Activated naive CD8-positive, alpha-beta T cell treated with anti-CD3 and anti-CD28 coated beads, Interleukin-2, amount 50 U/mL, for 24 hours (primary cell): ENCODE results near the gene CNTNAP2.

Experiments used
- ATAC-seq: fragments of 150-1000 bp; cut with Tn5 transposase; one replicate; pipeline ENCODE4 v1.10.0; 2021
- DNase-seq: peaks from one replicate; pipeline ENCODE4 v3.0.0; 2021
- H3K27ac Mint-ChIP-seq: one replicate; pipeline ENCODE4 v1.8.0; 2021; ENCODE audit warnings: mild to moderate bottlenecking, mixed read lengths
- H3K27me3 Mint-ChIP-seq: one replicate; pipeline ENCODE4 v1.8.0; 2021; ENCODE audit warnings: mixed read lengths
- H3K36me3 Mint-ChIP-seq: one replicate; pipeline ENCODE4 v1.8.0; 2021; ENCODE audit warnings: low read depth, mixed read lengths
- H3K4me1 Mint-ChIP-seq: one replicate; pipeline ENCODE4 v1.8.0; 2021; ENCODE audit warnings: mixed read lengths
- H3K4me3 Mint-ChIP-seq: one replicate; pipeline ENCODE4 v1.8.0; 2021; ENCODE audit warnings: mild to moderate bottlenecking, moderate library complexity, mixed read lengths
- H3K9me3 Mint-ChIP-seq: one replicate; pipeline ENCODE4 v1.8.0; 2021; ENCODE audit warnings: mixed read lengths

The CNTNAP2 gene

GRCh38 chr7:146922782-146923181 lies 806.2 kb downstream of the CNTNAP2 start:
- ATAC-seq: no peak
- H3K27ac Mint-ChIP-seq: no peak overlapping the region
- no peak overlapping the region for H3K4me3 Mint-ChIP-seq
- no peaks in the 10 kb centered on the region for H3K4me1 Mint-ChIP-seq
- DNase-seq: no peak
- H3K27me3 Mint-ChIP-seq: no peaks in the 10 kb centered on the region
- H3K36me3 Mint-ChIP-seq: no peaks in the 10 kb centered on the region
- H3K9me3 Mint-ChIP-seq: peaks cover 11% of the 10 kb centered on the region

- Mint-ChIP-seq H3K36me3 (no peaks in the 10 kb centered on the region), H3K4me3 (no peak overlapping the region), H3K4me1 (no peaks in the 10 kb centered on the region), H3K9me3 (peaks cover 6% of the 10 kb centered on the region), H3K27ac (no peak overlapping the region), H3K27me3 (no peaks in the 10 kb centered on the region)
- DNase-seq: no peak
- ATAC-seq: no peak
These were observed 810.2 kb downstream of the CNTNAP2 start for GRCh38 chr7:146926841-146927240.

- H3K36me3 Mint-ChIP-seq: no peaks in the 10 kb centered on the region
- H3K9me3 Mint-ChIP-seq: peaks cover 21% of the 10 kb centered on the region
- ATAC-seq (no peak), DNase-seq (no peak)
- no peaks in the 10 kb centered on the region for H3K4me1 Mint-ChIP-seq
- H3K4me3 Mint-ChIP-seq: no peak overlapping the region
- no peaks in the 10 kb centered on the region for H3K27me3 Mint-ChIP-seq
- H3K27ac Mint-ChIP-seq: no peak overlapping the region
These were observed 821.2 kb downstream of the CNTNAP2 start for GRCh38 chr7:146937836-146938235.

- H3K4me3 Mint-ChIP-seq: no peak overlapping the region
- H3K36me3 Mint-ChIP-seq: no peaks in the 10 kb centered on the region
- no peak for ATAC-seq
- no peak overlapping the region for H3K27ac Mint-ChIP-seq
- DNase-seq: no peak
- no peaks in the 10 kb centered on the region for H3K4me1 Mint-ChIP-seq
- H3K9me3 Mint-ChIP-seq: peaks cover 24% of the 10 kb centered on the region
- no peaks in the 10 kb centered on the region for H3K27me3 Mint-ChIP-seq
These were observed 826.9 kb downstream of the CNTNAP2 start for GRCh38 chr7:146943483-146943882.

GRCh38 chr7:146948703-146949102 lies 832.1 kb downstream of the CNTNAP2 start:
- no peak for DNase-seq
- no peak overlapping the region for H3K27ac Mint-ChIP-seq
- no peaks in the 10 kb centered on the region for H3K27me3 Mint-ChIP-seq
- ATAC-seq: no peak
- no peaks in the 10 kb centered on the region for H3K4me1 Mint-ChIP-seq
- peaks cover 13% of the 10 kb centered on the region for H3K9me3 Mint-ChIP-seq
- no peaks in the 10 kb centered on the region for H3K36me3 Mint-ChIP-seq
- H3K4me3 Mint-ChIP-seq: no peak overlapping the region

GRCh38 chr7:146956321-146956720 lies 839.7 kb downstream of the CNTNAP2 start:
- peaks cover 3% of the 10 kb centered on the region for H3K36me3 Mint-ChIP-seq

GRCh38 chr7:146956853-146957252 lies 840.3 kb downstream of the CNTNAP2 start:
- Mint-ChIP-seq H3K27ac (no peak overlapping the region), H3K4me3 (no peak overlapping the region), H3K9me3 (peaks cover 11% of the 10 kb centered on the region), H3K27me3 (no peaks in the 10 kb centered on the region), H3K36me3 (peaks cover 3% of the 10 kb centered on the region), H3K4me1 (no peaks in the 10 kb centered on the region)
- ATAC-seq: no peak
- DNase-seq: no peak

More at GRCh38 chr7:146956321-146956720, 839.7 kb downstream of the CNTNAP2 start:
- H3K27ac Mint-ChIP-seq: no peak overlapping the region
- no peak for DNase-seq
- H3K9me3 Mint-ChIP-seq: peaks cover 11% of the 10 kb centered on the region
- H3K27me3 Mint-ChIP-seq: no peaks in the 10 kb centered on the region
- no peak overlapping the region for H3K4me3 Mint-ChIP-seq
- no peak for ATAC-seq
- no peaks in the 10 kb centered on the region for H3K4me1 Mint-ChIP-seq

- H3K27me3 Mint-ChIP-seq: no peaks in the 10 kb centered on the region
- H3K27ac Mint-ChIP-seq: no peak overlapping the region
- no peaks in the 10 kb centered on the region for H3K4me1 Mint-ChIP-seq
- no peak overlapping the region for H3K4me3 Mint-ChIP-seq
- peaks cover 3% of the 10 kb centered on the region for H3K36me3 Mint-ChIP-seq
- ATAC-seq (no peak), DNase-seq (no peak)
- H3K9me3 Mint-ChIP-seq: peaks cover 14% of the 10 kb centered on the region
These were observed 844.3 kb downstream of the CNTNAP2 start for GRCh38 chr7:146960773-146961391.

GRCh38 chr7:146961617-146962016 lies 845.0 kb downstream of the CNTNAP2 start:
- Mint-ChIP-seq H3K27ac (no peak overlapping the region), H3K4me3 (no peak overlapping the region), H3K9me3 (peaks cover 14% of the 10 kb centered on the region), H3K4me1 (no peaks in the 10 kb centered on the region), H3K27me3 (no peaks in the 10 kb centered on the region), H3K36me3 (peaks cover 3% of the 10 kb centered on the region)
- DNase-seq (no peak), ATAC-seq (no peak)

GRCh38 chr7:146966274-146966673 lies 849.7 kb downstream of the CNTNAP2 start:
- ATAC-seq: no peak
- no peaks in the 10 kb centered on the region for H3K36me3 Mint-ChIP-seq

GRCh38 chr7:146982482-146982881 lies 865.9 kb downstream of the CNTNAP2 start:
- no peaks in the 10 kb centered on the region for H3K27me3 Mint-ChIP-seq
- ATAC-seq (no peak), DNase-seq (no peak)
- H3K4me3 Mint-ChIP-seq: no peak overlapping the region
- H3K9me3 Mint-ChIP-seq: peaks cover 13% of the 10 kb centered on the region
- no peaks in the 10 kb centered on the region for H3K4me1 Mint-ChIP-seq
- H3K27ac Mint-ChIP-seq: no peak overlapping the region
- H3K36me3 Mint-ChIP-seq: no peaks in the 10 kb centered on the region

More at GRCh38 chr7:146966274-146966673, 849.7 kb downstream of the CNTNAP2 start:
- H3K9me3 Mint-ChIP-seq: peaks cover 3% of the 10 kb centered on the region
- H3K27ac Mint-ChIP-seq: no peak overlapping the region
- H3K4me1 Mint-ChIP-seq: no peaks in the 10 kb centered on the region
- no peak for DNase-seq
- no peak overlapping the region for H3K4me3 Mint-ChIP-seq
- no peaks in the 10 kb centered on the region for H3K27me3 Mint-ChIP-seq

- no peaks in the 10 kb centered on the region for H3K36me3 Mint-ChIP-seq
These were observed 875.0 kb downstream of the CNTNAP2 start for GRCh38 chr7:146991596-146991995.

GRCh38 chr7:146993764-146994163 lies 877.2 kb downstream of the CNTNAP2 start:
- Mint-ChIP-seq H3K27ac (no peak overlapping the region), H3K36me3 (no peaks in the 10 kb centered on the region), H3K9me3 (peaks cover 18% of the 10 kb centered on the region), H3K4me3 (no peak overlapping the region), H3K27me3 (no peaks in the 10 kb centered on the region), H3K4me1 (no peaks in the 10 kb centered on the region)
- DNase-seq (no peak), ATAC-seq (no peak)

More at GRCh38 chr7:146991596-146991995, 875.0 kb downstream of the CNTNAP2 start:
- Mint-ChIP-seq H3K9me3 (peaks cover 12% of the 10 kb centered on the region), H3K27me3 (no peaks in the 10 kb centered on the region), H3K27ac (no peak overlapping the region), H3K4me3 (no peak overlapping the region), H3K4me1 (no peaks in the 10 kb centered on the region)
- no peak for DNase-seq
- ATAC-seq: no peak

- no peaks in the 10 kb centered on the region for H3K4me1 Mint-ChIP-seq
- no peak for DNase-seq
- no peak overlapping the region for H3K27ac Mint-ChIP-seq
- H3K9me3 Mint-ChIP-seq: peaks cover 4% of the 10 kb centered on the region
- H3K27me3 Mint-ChIP-seq: no peaks in the 10 kb centered on the region
- ATAC-seq: no peak
- H3K4me3 Mint-ChIP-seq: no peak overlapping the region
- no peaks in the 10 kb centered on the region for H3K36me3 Mint-ChIP-seq
These were observed 891.9 kb downstream of the CNTNAP2 start for GRCh38 chr7:147008530-147008929.

GRCh38 chr7:147012666-147013065 lies 896.1 kb downstream of the CNTNAP2 start:
- Mint-ChIP-seq H3K9me3 (peaks cover 4% of the 10 kb centered on the region), H3K27me3 (no peaks in the 10 kb centered on the region), H3K36me3 (no peaks in the 10 kb centered on the region), H3K4me1 (no peaks in the 10 kb centered on the region), H3K27ac (no peak overlapping the region), H3K4me3 (no peak overlapping the region)
- no peak for DNase-seq
- ATAC-seq: no peak

GRCh38 chr7:147013825-147014224 lies 897.2 kb downstream of the CNTNAP2 start:
- Mint-ChIP-seq H3K27ac (no peak overlapping the region), H3K27me3 (no peaks in the 10 kb centered on the region), H3K36me3 (no peaks in the 10 kb centered on the region), H3K9me3 (peaks cover 4% of the 10 kb centered on the region), H3K4me1 (no peaks in the 10 kb centered on the region), H3K4me3 (no peak overlapping the region)
- DNase-seq (no peak), ATAC-seq (no peak)
